NCI-H748 (cell line): ENCODE measurements around the gene PRPH.
A peak's percentile ranks its signal among the peaks of the same experiment; 100 is the strongest.
"Not testable (repeated sequence)": the region's sequence is repeated elsewhere in the genome, so short reads cannot be mapped to it uniquely, and the experiment has no call there.

Source experiments
- DNase-seq: peaks from one replicate; lab custom pipeline; 2025; ENCODE audit not compliant: unreplicated experiment; lab: John Stamatoyannopoulos, UW

The PRPH gene

DNA sequence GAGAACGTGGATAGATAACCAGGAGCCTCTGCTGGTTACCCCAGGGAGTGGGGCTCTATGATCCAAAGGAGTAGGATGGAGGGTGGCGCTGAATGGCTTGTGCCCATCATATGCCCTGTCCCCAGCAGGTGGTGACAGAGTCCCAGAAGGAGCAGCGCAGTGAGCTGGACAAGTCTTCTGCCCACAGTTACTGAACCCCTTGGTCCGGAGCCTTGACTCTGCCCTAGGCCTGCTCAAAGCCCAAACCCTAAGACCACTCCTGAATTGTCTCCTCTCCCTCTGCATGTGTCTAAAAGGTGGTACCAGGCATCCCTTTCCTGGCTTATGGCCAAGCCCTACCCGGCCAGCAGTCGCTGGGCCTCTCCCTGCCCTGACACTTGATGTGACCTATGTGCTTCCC is 3.2 kb downstream of the PRPH start:
- DNase-seq = peak; percentile 14

DNA sequence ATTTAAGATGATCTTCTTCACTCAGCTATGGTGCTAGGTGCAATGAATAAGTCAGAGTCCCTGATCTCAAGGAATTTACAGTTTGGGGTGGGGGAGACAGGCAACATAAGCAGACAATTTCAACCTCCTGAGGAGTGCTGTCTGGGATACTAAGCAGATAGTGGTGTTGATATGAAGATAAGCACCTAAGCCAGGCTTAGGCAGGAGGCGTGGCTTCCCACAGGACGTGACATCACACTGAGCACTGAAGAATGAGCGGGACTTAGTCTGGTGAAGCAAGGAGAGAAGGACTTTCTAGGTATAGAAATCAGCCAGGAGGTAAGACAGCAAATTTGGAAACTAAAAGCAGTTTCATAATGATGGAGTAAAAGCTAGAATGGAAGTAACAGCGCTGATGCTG is 6.8 kb downstream of the PRPH start:
- no peak for DNase-seq

- no peak for DNase-seq
Measured at GRCh38 chr12:49304161-49304560, 9.2 kb downstream of the PRPH start.

DNA sequence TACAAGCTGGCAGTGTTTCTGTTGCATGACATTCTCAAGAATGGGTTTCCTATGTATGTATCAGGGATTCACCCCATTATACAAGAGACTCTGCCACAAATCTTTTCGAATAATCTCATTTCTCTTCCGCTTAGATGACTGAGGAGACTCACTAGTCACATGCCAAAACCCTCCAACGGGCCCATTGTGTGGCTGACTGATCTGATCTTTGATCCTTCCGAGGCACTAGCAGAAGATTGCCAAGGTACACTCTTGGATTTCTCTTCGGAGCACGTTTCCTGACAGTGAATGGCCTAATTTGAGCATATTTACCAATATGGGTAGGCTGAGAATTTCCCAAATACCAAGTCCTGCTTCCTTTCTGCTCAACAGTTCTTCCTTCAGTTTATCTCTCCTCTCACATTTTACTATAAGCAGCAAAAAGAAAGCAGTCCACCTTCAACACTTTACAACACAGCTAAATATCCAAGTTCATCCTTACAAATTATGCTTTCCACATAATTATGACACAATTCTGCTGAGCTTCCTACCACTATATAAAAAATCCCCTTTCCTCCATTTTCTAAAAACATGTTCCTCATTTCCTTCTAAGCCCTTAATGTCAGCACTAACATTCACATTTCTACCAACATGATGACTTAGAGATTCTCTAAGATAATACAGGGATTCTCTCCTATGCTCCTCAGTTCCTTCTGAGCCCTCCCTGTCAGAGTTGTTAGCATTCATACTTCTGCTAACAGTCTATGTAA is 11.0 kb downstream of the PRPH start:
- DNase-seq = no peak

DNA sequence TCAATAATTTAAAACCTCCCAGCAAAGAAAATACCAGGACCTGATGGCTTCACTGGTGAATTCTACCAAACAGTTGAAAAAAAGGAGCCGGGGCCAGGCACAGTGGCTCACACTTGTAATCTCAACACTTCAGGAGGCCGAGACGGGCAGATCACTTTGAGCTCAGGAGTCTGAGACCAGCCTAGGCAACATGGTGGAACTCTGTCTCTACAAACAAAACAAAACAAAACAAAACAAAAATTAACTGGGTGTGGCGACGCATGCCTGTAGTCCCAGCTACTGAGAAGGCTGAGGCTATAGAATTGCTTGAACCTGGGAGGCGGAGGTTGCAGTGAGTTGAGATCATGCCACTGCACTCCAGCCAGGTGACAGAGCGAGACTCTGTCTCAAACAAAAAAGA is 14.4 kb downstream of the PRPH start:
- peak; percentile 9 for DNase-seq

GRCh38 chr12:49310451-49311000 is 15.6 kb downstream of the PRPH start:
- not testable (repeated sequence) for DNase-seq

GRCh38 chr12:49314811-49315210 is 19.9 kb downstream of the PRPH start:
- DNase-seq = no peak

DNA sequence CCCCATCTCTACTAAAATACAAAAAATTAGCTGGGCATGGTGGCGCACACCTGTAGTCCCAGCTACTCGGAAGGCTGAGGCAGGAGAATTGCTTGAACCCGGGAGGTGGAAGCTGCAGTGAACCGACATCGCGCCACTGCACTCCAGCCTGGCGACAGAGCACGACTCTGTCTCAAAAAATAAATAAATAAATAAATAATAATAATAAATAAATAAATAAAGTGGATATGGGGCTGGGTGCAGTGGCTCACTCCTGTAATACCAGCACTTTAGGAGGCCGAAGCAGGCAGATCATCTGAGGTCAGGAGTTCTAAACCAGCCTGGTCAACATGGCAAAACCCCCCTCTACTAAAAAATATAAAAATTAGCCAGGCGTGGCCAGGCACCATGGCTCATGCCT is 22.2 kb downstream of the PRPH start:
- not testable (repeated sequence) for DNase-seq

DNA sequence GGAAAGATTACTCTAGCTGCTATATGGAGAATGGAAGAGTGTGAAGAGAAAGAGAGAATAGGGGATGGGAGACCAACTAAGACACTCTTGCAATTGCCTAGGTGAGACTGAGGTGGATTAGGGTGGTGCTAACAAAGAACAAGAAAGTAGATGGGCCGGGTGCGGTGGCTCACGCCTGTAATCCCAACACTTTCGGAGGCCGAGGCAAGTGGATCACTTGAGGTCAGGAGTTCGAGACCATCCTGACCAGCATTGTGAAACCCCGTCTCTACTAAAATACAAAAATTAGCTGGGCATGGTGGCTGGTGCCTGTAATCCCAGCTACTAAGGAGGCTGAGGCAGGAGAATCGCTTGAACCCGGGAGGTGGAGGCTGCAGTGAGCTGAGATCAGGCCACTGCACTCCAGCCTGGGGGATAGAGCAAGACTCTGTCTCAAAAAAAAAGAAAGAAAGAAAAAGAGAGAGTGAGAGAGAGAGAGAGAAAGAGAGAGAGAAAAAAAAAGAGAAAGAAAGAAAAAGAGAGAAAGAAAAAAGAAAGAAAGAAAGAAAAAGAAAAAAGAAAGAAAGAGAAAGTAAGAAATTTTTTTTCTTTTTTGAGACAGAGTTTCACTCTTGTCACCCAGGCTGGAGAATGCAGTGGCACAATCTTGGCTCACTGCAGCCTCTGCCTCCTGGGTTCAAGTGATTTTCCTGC is 25.6 kb downstream of the PRPH start:
- not testable (repeated sequence) for DNase-seq

- no peak for DNase-seq
Measured at GRCh38 chr12:49322367-49322707, 27.4 kb downstream of the PRPH start.

- DNase-seq = peak; percentile 99
Measured at GRCh38 chr12:49322708-49323523, 28.0 kb downstream of the PRPH start, which contains the start of gene TROAP. Gene TROAP, plus strand, starts transcription at chr12:49323255. Its CDS starts 354 bp downstream, at chr12:49323609.

DNA sequence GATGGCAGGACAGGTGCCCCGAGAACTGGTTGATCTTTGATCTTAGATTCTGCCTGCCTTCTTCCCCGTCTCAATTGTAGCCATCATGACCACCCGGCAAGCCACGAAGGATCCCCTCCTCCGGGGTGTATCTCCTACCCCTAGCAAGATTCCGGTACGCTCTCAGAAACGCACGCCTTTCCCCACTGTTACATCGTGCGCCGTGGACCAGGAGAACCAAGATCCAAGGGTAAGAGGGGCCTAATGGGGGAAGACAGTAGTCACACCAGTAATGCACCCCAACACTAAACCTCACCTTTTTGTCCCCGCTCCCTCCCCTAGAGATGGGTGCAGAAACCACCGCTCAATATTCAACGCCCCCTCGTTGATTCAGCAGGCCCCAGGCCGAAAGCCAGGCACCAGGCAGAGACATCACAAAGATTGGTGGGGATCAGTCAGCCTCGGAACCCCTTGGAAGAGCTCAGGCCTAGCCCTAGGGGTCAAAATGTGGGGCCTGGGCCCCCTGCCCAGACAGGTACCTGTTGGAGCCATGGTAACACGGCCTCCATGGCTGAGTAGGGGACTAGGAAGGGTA is 28.7 kb downstream of the PRPH start:
- no peak for DNase-seq

DNA sequence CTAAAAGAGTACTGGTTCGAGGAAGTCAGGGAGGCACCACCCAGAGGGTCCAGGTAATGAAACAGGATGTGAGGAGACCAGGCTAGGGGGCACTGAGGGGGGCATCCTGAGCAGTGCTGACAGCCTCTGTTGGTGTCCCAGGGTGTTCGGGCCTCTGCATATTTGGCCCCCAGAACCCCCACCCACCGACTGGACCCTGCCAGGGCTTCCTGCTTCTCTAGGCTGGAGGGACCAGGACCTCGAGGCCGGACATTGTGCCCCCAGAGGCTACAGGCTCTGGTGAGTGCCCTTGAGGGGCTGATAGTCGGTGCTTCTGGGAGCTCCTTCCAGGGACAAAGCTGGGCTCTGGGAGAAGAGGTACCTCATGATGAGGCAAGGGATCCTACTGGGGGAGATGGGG is 30.7 kb downstream of the PRPH start:
- DNase-seq = no peak

DNA sequence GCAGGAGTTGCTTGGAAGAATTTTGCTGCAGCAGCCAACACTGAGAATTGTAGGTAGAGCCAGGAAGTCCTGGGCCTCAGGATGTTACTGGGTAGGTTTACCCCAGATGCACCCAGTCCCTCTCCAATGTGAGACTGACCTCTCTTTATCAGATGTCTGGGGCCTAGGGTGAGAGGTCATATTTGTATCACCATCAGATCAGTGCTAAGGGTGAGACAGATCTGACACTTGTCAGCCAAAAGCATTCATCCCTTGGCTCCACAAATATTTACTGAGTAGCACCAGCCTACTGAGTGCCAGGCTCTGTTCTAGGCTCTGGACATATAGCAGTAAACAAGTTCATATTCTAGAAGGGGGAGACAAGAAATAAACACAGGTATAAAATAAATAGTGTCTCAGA is 32.4 kb downstream of the PRPH start:
- no peak for DNase-seq

- DNase-seq = no peak
Measured at GRCh38 chr12:49327887-49328286, 32.9 kb downstream of the PRPH start.

DNA sequence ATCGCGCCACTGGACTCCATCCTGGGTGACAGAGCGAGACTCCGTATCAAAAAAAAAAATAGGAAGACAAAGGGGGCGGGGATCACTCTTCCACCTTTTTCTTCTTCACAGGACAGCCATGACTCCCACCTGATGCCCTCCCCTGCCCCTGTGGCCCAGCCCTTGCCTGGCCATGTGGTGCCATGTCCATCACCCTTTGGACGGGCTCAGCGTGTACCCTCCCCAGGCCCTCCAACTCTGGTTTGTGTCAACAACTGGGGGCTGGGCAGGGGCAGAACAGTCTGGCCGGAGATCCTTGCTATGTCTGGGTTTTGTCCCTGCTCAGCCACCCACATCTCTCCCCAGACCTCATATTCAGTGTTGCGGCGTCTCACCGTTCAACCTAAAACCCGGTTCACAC is 33.9 kb downstream of the PRPH start:
- DNase-seq = no peak

DNA sequence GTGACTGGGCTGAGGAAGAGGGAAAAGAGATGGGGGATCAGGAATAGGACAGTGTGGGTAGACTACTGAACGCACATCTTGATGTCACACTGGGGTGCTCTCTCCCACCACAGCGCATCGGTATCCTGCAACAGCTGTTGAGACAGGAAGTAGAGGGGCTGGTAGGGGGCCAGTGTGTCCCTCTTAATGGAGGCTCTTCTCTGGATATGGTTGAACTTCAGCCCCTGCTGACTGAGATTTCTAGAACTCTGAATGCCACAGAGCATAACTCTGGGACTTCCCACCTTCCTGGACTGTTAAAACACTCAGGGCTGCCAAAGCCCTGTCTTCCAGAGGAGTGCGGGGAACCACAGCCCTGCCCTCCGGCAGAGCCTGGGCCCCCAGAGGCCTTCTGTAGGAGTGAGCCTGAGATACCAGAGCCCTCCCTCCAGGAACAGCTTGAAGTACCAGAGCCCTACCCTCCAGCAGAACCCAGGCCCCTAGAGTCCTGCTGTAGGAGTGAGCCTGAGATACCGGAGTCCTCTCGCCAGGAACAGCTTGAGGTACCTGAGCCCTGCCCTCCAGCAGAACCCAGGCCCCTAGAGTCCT is 35.2 kb downstream of the PRPH start:
- no peak for DNase-seq

GRCh38 chr12:49330631-49331379 is 35.9 kb downstream of the PRPH start:
- DNase-seq = no peak

GRCh38 chr12:49331380-49332222 is 36.7 kb downstream of the PRPH start:
- DNase-seq = peak; percentile 71
